ENCODE results near the gene WDR31. TPM values are rescaled to one million over a fixed set of nuclear protein-coding genes. Genes with fewer than 3 reads are reported as not detected.

WDR31 gene
- total RNA-seq, 1 donor from 2014 or later: 3.4 TPM

- no peaks in the 10 kb centered on the region for H3K9me3 Mint-ChIP-seq (ENCODE audit: unreplicated experiment)
- no peak overlapping the region for H3K4me3 Mint-ChIP-seq (ENCODE audit: unreplicated experiment)
- no peak for DNase-seq (ENCODE audit: extremely low spot score, unreplicated experiment)
- no peak overlapping the region for H3K27ac Mint-ChIP-seq (ENCODE audit: unreplicated experiment)
- no peaks in the 10 kb centered on the region for H3K4me1 Mint-ChIP-seq (ENCODE audit: unreplicated experiment)
- peaks cover 10% of the 10 kb centered on the region for H3K27me3 Mint-ChIP-seq (ENCODE audit: unreplicated experiment)
- TF ChIP-seq, protein P1, sequence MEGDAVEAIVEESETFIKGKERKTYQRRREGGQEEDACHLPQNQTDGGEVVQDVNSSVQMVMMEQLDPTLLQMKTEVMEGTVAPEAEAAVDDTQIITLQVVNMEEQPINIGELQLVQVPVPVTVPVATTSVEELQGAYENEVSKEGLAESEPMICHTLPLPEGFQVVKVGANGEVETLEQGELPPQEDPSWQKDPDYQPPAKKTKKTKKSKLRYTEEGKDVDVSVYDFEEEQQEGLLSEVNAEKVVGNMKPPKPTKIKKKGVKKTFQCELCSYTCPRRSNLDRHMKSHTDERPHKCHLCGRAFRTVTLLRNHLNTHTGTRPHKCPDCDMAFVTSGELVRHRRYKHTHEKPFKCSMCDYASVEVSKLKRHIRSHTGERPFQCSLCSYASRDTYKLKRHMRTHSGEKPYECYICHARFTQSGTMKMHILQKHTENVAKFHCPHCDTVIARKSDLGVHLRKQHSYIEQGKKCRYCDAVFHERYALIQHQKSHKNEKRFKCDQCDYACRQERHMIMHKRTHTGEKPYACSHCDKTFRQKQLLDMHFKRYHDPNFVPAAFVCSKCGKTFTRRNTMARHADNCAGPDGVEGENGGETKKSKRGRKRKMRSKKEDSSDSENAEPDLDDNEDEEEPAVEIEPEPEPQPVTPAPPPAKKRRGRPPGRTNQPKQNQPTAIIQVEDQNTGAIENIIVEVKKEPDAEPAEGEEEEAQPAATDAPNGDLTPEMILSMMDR (IDR thresholded peaks at IDR 0.05): no peak
- H3K36me3 Mint-ChIP-seq (ENCODE audit: unreplicated experiment): no peaks in the 10 kb centered on the region
These were observed 28.1 kb downstream of the WDR31 start for GRCh38 chr9:113311961-113312360.

GRCh38 chr9:113310538-113310937, 29.5 kb downstream of the WDR31 start:
- H3K4me3 Mint-ChIP-seq (ENCODE audit: unreplicated experiment): no peak overlapping the region
- H3K9me3 Mint-ChIP-seq (ENCODE audit: unreplicated experiment): no peaks in the 10 kb centered on the region
- no peaks in the 10 kb centered on the region for H3K4me1 Mint-ChIP-seq (ENCODE audit: unreplicated experiment)
- H3K27ac Mint-ChIP-seq (ENCODE audit: unreplicated experiment): no peak overlapping the region
- no peaks in the 10 kb centered on the region for H3K36me3 Mint-ChIP-seq (ENCODE audit: unreplicated experiment)
- H3K27me3 Mint-ChIP-seq (ENCODE audit: unreplicated experiment): peaks cover 12% of the 10 kb centered on the region
- TF ChIP-seq, protein P1 (IDR thresholded peaks at IDR 0.05): no peak
- no peak for DNase-seq (ENCODE audit: extremely low spot score, unreplicated experiment)

- Mint-ChIP-seq H3K36me3 (ENCODE audit: unreplicated experiment) (no peaks in the 10 kb centered on the region), H3K4me3 (ENCODE audit: unreplicated experiment) (no peak overlapping the region), H3K27me3 (ENCODE audit: unreplicated experiment) (peaks cover 14% of the 10 kb centered on the region), H3K27ac (ENCODE audit: unreplicated experiment) (no peak overlapping the region), H3K9me3 (ENCODE audit: unreplicated experiment) (no peaks in the 10 kb centered on the region), H3K4me1 (ENCODE audit: unreplicated experiment) (no peaks in the 10 kb centered on the region)
- TF ChIP-seq, protein P1 (IDR thresholded peaks at IDR 0.05): peak; percentile 78
- no peak for DNase-seq (ENCODE audit: extremely low spot score, unreplicated experiment)
These were observed 30.8 kb downstream of the WDR31 start for GRCh38 chr9:113309204-113309813.

GRCh38 chr9:113307396-113307975, 32.6 kb downstream of the WDR31 start:
- peaks cover 14% of the 10 kb centered on the region for H3K27me3 Mint-ChIP-seq (ENCODE audit: unreplicated experiment)
- TF ChIP-seq, protein P1 (IDR thresholded peaks at IDR 0.05): no peak
- no peaks in the 10 kb centered on the region for H3K4me1 Mint-ChIP-seq (ENCODE audit: unreplicated experiment)
- no peaks in the 10 kb centered on the region for H3K36me3 Mint-ChIP-seq (ENCODE audit: unreplicated experiment)
- H3K27ac Mint-ChIP-seq (ENCODE audit: unreplicated experiment): no peak overlapping the region
- DNase-seq (ENCODE audit: extremely low spot score, unreplicated experiment): no peak
- H3K4me3 Mint-ChIP-seq (ENCODE audit: unreplicated experiment): no peak overlapping the region
- H3K9me3 Mint-ChIP-seq (ENCODE audit: unreplicated experiment): no peaks in the 10 kb centered on the region

DNA sequence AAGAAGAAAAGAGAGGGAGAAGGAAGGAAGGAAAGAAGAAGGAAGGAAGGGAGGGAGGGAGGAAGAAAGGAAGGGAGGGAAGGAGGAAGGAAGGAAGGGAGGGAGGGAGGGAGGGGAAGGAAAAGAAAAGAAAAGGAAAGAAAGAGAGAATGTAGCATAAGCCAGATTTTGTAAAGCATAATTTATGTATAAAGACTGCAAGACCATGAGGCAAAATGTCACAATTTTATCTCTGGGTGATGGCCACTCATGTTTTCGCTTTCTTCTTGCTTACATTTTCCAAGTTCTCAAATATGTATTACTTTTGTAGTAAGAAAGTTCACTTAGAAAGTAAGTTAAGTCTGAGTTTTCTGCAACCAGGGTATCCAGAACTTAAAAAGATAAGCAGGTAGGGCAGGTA, 33.5 kb downstream of the WDR31 start:
- no peak overlapping the region for H3K27ac Mint-ChIP-seq (ENCODE audit: unreplicated experiment)
- peaks cover 20% of the 10 kb centered on the region for H3K27me3 Mint-ChIP-seq (ENCODE audit: unreplicated experiment)
- H3K4me1 Mint-ChIP-seq (ENCODE audit: unreplicated experiment): no peaks in the 10 kb centered on the region
- no peaks in the 10 kb centered on the region for H3K36me3 Mint-ChIP-seq (ENCODE audit: unreplicated experiment)
- no peak for DNase-seq (ENCODE audit: extremely low spot score, unreplicated experiment)
- H3K4me3 Mint-ChIP-seq (ENCODE audit: unreplicated experiment): no peak overlapping the region
- TF ChIP-seq, protein P1 (IDR thresholded peaks at IDR 0.05): no peak
- no peaks in the 10 kb centered on the region for H3K9me3 Mint-ChIP-seq (ENCODE audit: unreplicated experiment)

All from osteocyte (in vitro differentiated cells).